ENCODE measurements around the gene CD47. TPM values are rescaled to one million over a fixed set of nuclear protein-coding genes. Genes with fewer than 3 reads are reported as not detected.

Gene CD47
- total RNA-seq, 4 donors from 2014 or later: 146 to 167 (median 160) TPM

GRCh38 chr3:107993771-107994170 lies 97.1 kb downstream of the CD47 start:
- Histone ChIP-seq H3K36me3 (no peaks in the 10 kb centered on the region), H3K27me3 (no peaks in the 10 kb centered on the region), H3K9me3 (no peaks in the 10 kb centered on the region), H3K4me1 (peaks cover 0 to 1% of the 10 kb centered on the region in 2 donors), H3K4me3 (replicated peaks in 1 of 3) (no peak overlapping the region), H3K27ac (no peak overlapping the region)
- TF ChIP-seq CTCF (IDR thresholded peaks at IDR 0.05) (no peak), POLR2A (IDR thresholded peaks at IDR 0.05) (no peak)
- no peak for DNase-seq
- intact Hi-C loops (cut with DNase I): no loop called here
- 75 to 77% methylated on average over 1 of the region's 1 CpG for WGBS, 2 donors

Other genes with a start within 250 kb of the CD47 start
- 100 to 1,000 TPM in 1 of 4 donors, 10 to 100 TPM in 3; 80.1 to 139 (median 87.4) TPM for gene IFT57, start 131.4 kb upstream of the CD47 start, total RNA-seq
- gene HHLA2, start 205.5 kb upstream of the CD47 start, total RNA-seq: not detected